NOMO-1 treated with DMSO at 0.1 percent for 48 hours (cell line): ENCODE measurements around the gene B4GALNT1.
"Not testable (repeated sequence)": the region's sequence is repeated elsewhere in the genome, so short reads cannot be mapped to it uniquely, and the experiment has no call there.

Source experiments
- DNase-seq: peaks from one replicate; lab custom pipeline; 2025; ENCODE audit not compliant: unreplicated experiment; lab: John Stamatoyannopoulos, UW

The B4GALNT1 gene

GRCh38 chr12:57632958-57633840 lies at the start of gene B4GALNT1:
TSS of gene B4GALNT1 (minus strand) at chr12:57633201. CDS start at chr12:57632132, 1,069 bp downstream.
- DNase-seq: peak; percentile 47

- DNase-seq: no peak
Observed at GRCh38 chr12:57679697-57680096, 46.7 kb upstream of the B4GALNT1 start.

GRCh38 chr12:57677947-57678346 lies 44.9 kb upstream of the B4GALNT1 start:
- DNase-seq: not testable (repeated sequence)

- DNase-seq: no peak
Observed at GRCh38 chr12:57674691-57675090, 41.7 kb upstream of the B4GALNT1 start.

GRCh38 chr12:57672801-57673200 lies 39.8 kb upstream of the B4GALNT1 start:
- DNase-seq: no peak

GRCh38 chr12:57671811-57672210 lies 38.8 kb upstream of the B4GALNT1 start:
- DNase-seq: not testable (repeated sequence)

GRCh38 chr12:57669691-57670090 lies 36.7 kb upstream of the B4GALNT1 start:
- DNase-seq: not testable (repeated sequence)

- DNase-seq: no peak
Observed at GRCh38 chr12:57666897-57667296, 33.9 kb upstream of the B4GALNT1 start.

- not testable (repeated sequence) for DNase-seq
Observed at GRCh38 chr12:57665066-57665820, 32.2 kb upstream of the B4GALNT1 start.

GRCh38 chr12:57661376-57661775 lies 28.4 kb upstream of the B4GALNT1 start:
- no peak for DNase-seq

GRCh38 chr12:57658890-57659289 lies 25.9 kb upstream of the B4GALNT1 start:
- no peak for DNase-seq

GRCh38 chr12:57657744-57658143 lies 24.7 kb upstream of the B4GALNT1 start:
- DNase-seq: no peak

GRCh38 chr12:57656408-57656807 lies 23.4 kb upstream of the B4GALNT1 start:
- not testable (repeated sequence) for DNase-seq

GRCh38 chr12:57655541-57656240 lies 22.7 kb upstream of the B4GALNT1 start:
- no peak for DNase-seq

GRCh38 chr12:57654042-57654441 lies 21.0 kb upstream of the B4GALNT1 start:
- no peak for DNase-seq

GRCh38 chr12:57646659-57647049 lies 13.7 kb upstream of the B4GALNT1 start:
- not testable (repeated sequence) for DNase-seq

GRCh38 chr12:57645990-57646658 lies 13.1 kb upstream of the B4GALNT1 start:
- DNase-seq: not testable (repeated sequence)

- no peak for DNase-seq
Observed at GRCh38 chr12:57641699-57642442, 8.9 kb upstream of the B4GALNT1 start.

GRCh38 chr12:57640175-57641042 lies 7.4 kb upstream of the B4GALNT1 start:
- no peak for DNase-seq
